Kidney (tissue), 14 donors: Measurements from ENCODE around the gene ERCC8. TPM values are rescaled to one million over a fixed set of nuclear protein-coding genes. Genes with fewer than 3 reads are reported as not detected.

Source experiments
- DNase-seq, 5 donors: peaks; one replicate each; pipeline ENCODE4 v3.0.0-alpha.2; 2013 to 2020
- FAIRE-seq: peaks from 2 replicates; lab custom pipeline; 2012; peaks lifted over from hg19 to GRCh38; lab: Jason Lieb, UNC
- H3K27ac ChIP-seq, 2 donors: one replicate each; pipeline ENCODE4 v1.7.0; 2013; ENCODE audit warnings: low read depth in 2 of 2, low read length in 2 of 2, inconsistent platforms in 1 of 2
- H3K27me3 ChIP-seq: one replicate; pipeline ENCODE4 v1.7.1; 2013; ENCODE audit warnings: low read length, inconsistent platforms; ENCODE audit not compliant: control insufficient read depth, insufficient read depth
- H3K36me3 ChIP-seq, 3 donors: one replicate each; pipeline versions ENCODE4 v1.7.0 to v1.7.1; 2013; ENCODE audit warnings: low read length in 3 of 3, control low read depth in 1 of 3, inconsistent platforms in 1 of 3; ENCODE audit not compliant: insufficient read depth in 3 of 3, control insufficient read depth in 2 of 3
- H3K4me1 ChIP-seq, 3 donors: one replicate each; pipeline versions ENCODE4 v1.7.0 to v1.7.1; 2013; ENCODE audit warnings: low read length in 3 of 3, inconsistent platforms in 1 of 3, low read depth in 1 of 3; ENCODE audit not compliant: control insufficient read depth in 2 of 3, insufficient read depth in 2 of 3
- H3K4me3 ChIP-seq, 3 donors: one replicate each; pipeline versions ENCODE4 v1.7.0 to v1.8.1; 2013; ENCODE audit warnings: low read length in 3 of 3, control low read depth in 1 of 3, inconsistent platforms in 1 of 3
- H3K9ac ChIP-seq, 3 donors: one replicate each; pipeline versions ENCODE4 v1.7.0 to v1.7.1; 2013; ENCODE audit warnings: low read length in 3 of 3, control low read depth in 1 of 3, inconsistent platforms in 1 of 3
- H3K9me3 ChIP-seq, 3 donors: one replicate each; pipeline versions ENCODE4 v1.7.0 to v1.7.1; 2013; ENCODE audit warnings: low read length in 3 of 3, control low read depth in 1 of 3, inconsistent platforms in 1 of 3; ENCODE audit not compliant: control insufficient read depth in 2 of 3, insufficient read depth in 1 of 3
- CTCF ChIP-seq: IDR thresholded peaks from 3 replicates; pipeline ENCODE4 v1.5.1; 2012; ENCODE audit warnings: mild to moderate bottlenecking, moderate library complexity, borderline replicate concordance; ENCODE audit not compliant: insufficient read depth; ENCODE audit errors: extremely low read depth
- intact Hi-C: fragments of 100-400 bp; cut with DNase I; formaldehyde crosslinking; loops from one replicate; pipeline ENCODE4 v1.11.1; 2022
- polyA plus RNA-seq: library from polyadenylated mRNA; stranded (reverse); fragments of 350-450 nt; fragmentation: Illumina TruSeq; extraction: RNeasy Lipid Tissue Mini Kit (QIAGEN cat#74804); gene quantifications from one replicate; pipeline ENCODE4 v1.2.3, GENCODE V29; 2014; ENCODE audit warnings: low read depth, low replicate concordance; ENCODE audit not compliant: insufficient read depth
- total RNA-seq: library from RNA; stranded (reverse); fragmentation: NEBNext Ultra II Directional; extraction: Animal tissue kit (Norgen Biotek cat#: 25700); gene quantifications from one replicate; pipeline ENCODE4 v1.2.1, GENCODE V29; 2021
- donor health status: control.
- donor health status: control.
- donor health status: control.
- donor health status: control.
- donor health status: control.
- donor health status: DM: yes; HTN: yes; CAD: no.
- donor health status: Normal renal cell carcinoma (clear cell type).

The ERCC8 gene
- total and polyA plus RNA-seq, 2 donors from 2014 or later: 6.6 to 11.5 TPM

DNA sequence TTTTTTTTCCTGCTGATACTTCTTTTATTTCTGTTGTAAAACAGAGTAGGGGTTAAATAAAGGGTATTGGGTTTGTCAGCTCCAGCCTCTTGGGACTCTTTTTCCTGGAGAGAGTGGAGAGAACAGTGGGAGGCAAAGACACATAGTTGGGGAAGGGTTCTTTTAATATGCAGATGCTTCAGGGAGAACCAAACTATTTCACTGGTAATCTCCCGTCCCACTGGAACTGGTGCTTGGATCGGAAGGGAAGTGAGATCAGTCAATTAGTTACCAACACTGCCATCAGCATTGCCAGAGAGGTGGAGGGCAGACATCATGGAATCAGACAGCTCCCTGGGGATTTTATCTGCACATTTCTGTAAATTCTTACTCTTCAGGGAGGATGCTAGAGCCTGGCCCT, 53.2 kb downstream of the ERCC8 start:
- DNase-seq (no peak), FAIRE-seq (no peak)
- Histone ChIP-seq H3K4me1 (no peaks in the 10 kb centered on the region), H3K27ac (no peak overlapping the region), H3K9ac (no peak overlapping the region), H3K4me3 (no peak overlapping the region), H3K27me3 (no peaks in the 10 kb centered on the region), H3K9me3 (no peaks in the 10 kb centered on the region), H3K36me3 (peaks cover 0 to 5% (median 4%) of the 10 kb centered on the region in 3 donors)
- intact Hi-C loops: no loop called here
- no peak for TF ChIP-seq CTCF

GRCh38 chr5:60888359-60889061, 56.4 kb downstream of the ERCC8 start:
- TF ChIP-seq CTCF: no peak
- H3K9ac ChIP-seq: no peak overlapping the region
- H3K27ac ChIP-seq: no peak overlapping the region
- DNase-seq: no peak
- intact Hi-C loops: no loop called here
- FAIRE-seq: no peak
- H3K9me3 ChIP-seq: no peaks in the 10 kb centered on the region
- H3K4me1 ChIP-seq: no peaks in the 10 kb centered on the region
- peaks cover 0 to 5% (median 4%) of the 10 kb centered on the region in 3 donors for H3K36me3 ChIP-seq
- no peaks in the 10 kb centered on the region for H3K27me3 ChIP-seq
- H3K4me3 ChIP-seq: no peak overlapping the region

DNA sequence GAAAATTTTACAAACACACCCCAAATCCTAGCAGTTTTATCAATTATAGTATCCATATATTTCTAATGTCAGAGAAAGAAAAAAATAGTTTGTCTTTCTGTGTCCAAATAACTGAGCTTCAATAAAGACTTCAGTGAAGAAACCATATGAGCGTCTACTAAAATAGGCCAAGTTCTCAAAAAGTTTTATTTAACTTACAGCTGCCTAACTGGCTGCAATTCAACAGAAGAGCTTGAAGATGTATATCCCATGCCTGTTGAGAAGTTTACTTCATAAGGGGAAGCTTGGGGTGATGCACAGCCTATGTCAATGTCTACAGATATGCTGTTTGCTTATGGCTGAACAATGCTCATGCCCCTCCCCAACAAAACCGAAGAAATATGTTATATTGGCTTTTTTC, 57.1 kb downstream of the ERCC8 start:
- DNase-seq (no peak), FAIRE-seq (no peak)
- no peaks in the 10 kb centered on the region for H3K27me3 ChIP-seq
- no peaks in the 10 kb centered on the region for H3K4me1 ChIP-seq
- H3K9ac ChIP-seq: no peak overlapping the region
- no peak overlapping the region for H3K4me3 ChIP-seq
- TF ChIP-seq CTCF: no peak
- H3K27ac ChIP-seq: no peak overlapping the region
- no peaks in the 10 kb centered on the region for H3K9me3 ChIP-seq
- intact Hi-C loops: no loop called here
- H3K36me3 ChIP-seq: peaks cover 0 to 5% (median 0%) of the 10 kb centered on the region in 3 donors
